ACC112 (cell line): ENCODE results near the gene MAP3K2.
A peak's percentile ranks its signal among the peaks of the same experiment; 100 is the strongest.

Experiments
- H2AFZ ChIP-seq: fragments of 200-600 bp; sonication (generic); one replicate; pipeline ENCODE4 v1.6.0; 2017; ENCODE audit warnings: antibody characterized with exemption, low read length; ENCODE audit not compliant: unreplicated experiment
- H3K27ac ChIP-seq: fragments of 200-600 bp; sonication (generic); 2 replicates; pipeline ENCODE4 v1.5.1; 2014; ENCODE audit warnings: low read depth, mild to moderate bottlenecking, antibody characterized with exemption, low read length, moderate library complexity
- H3K27me3 ChIP-seq: fragments of 200-600 bp; sonication (generic); 2 replicates; pipeline ENCODE4 v1.6.1; 2014; ENCODE audit warnings: mild to moderate bottlenecking, antibody characterized with exemption, low read length, moderate library complexity, mixed read lengths; ENCODE audit not compliant: insufficient read depth
- H3K36me3 ChIP-seq: fragments of 200-600 bp; sonication (generic); 2 replicates; pipeline ENCODE4 v1.6.1; 2016; ENCODE audit warnings: mild to moderate bottlenecking, antibody characterized with exemption, low read length, moderate library complexity, mixed read lengths; ENCODE audit not compliant: insufficient read depth
- H3K4me1 ChIP-seq: fragments of 200-600 bp; sonication (generic); one replicate; pipeline ENCODE4 v1.6.1; 2016; ENCODE audit warnings: low read length, mixed read lengths; ENCODE audit not compliant: insufficient read depth, unreplicated experiment, control insufficient read depth
- H3K4me3 ChIP-seq: fragments of 200-600 bp; sonication (generic); 2 replicates; pipeline ENCODE4 v1.5.1; 2014; ENCODE audit warnings: mild to moderate bottlenecking, low read depth, low read length
- H3K79me2 ChIP-seq: fragments of 200-600 bp; sonication (generic); one replicate; pipeline ENCODE4 v1.6.0; 2016; ENCODE audit warnings: low read length; ENCODE audit not compliant: control insufficient read depth, unreplicated experiment, insufficient read depth

MAP3K2 gene

DNA sequence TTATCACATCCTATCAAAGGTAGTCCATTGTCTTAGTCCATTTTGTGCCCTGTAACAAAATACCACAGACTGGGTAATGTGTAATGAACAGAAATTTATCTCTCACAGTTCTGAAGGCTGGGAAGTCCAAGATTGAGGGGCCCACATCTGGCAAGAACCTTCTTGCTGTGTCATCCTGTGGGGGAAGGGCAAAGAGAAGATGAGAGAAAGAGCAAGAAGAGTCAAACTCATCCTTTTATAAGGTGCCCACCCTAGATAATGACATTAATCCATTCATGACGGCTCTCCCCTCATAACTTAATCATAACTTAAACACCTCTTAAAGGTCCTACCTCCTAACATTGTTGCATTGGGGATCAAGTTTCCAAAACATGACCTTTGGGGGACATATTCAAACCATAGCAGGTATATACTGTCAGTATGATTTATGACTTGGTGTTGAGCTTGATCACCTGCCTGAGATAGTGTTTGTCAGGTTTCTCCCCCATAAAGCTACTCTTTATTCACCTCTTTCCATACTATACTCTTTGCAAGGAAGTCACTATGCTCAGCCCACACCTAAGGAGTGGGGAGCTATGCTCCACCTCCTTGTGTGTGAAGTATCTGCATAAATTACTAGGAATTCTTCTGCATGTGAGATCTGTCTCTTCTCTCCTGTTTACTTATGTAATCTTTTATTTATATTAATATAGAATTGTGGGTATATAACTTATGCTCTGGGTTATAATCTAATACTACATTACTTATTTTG is 5.2 kb upstream of the MAP3K2 start:
- H3K27me3 ChIP-seq = no peaks in the 10 kb centered on the region
- peak overlapping the region; percentile 72 for H3K27ac ChIP-seq
- H3K36me3 ChIP-seq = peaks cover 3% of the 10 kb centered on the region; the same call in 1 of the 2 replicates

DNA sequence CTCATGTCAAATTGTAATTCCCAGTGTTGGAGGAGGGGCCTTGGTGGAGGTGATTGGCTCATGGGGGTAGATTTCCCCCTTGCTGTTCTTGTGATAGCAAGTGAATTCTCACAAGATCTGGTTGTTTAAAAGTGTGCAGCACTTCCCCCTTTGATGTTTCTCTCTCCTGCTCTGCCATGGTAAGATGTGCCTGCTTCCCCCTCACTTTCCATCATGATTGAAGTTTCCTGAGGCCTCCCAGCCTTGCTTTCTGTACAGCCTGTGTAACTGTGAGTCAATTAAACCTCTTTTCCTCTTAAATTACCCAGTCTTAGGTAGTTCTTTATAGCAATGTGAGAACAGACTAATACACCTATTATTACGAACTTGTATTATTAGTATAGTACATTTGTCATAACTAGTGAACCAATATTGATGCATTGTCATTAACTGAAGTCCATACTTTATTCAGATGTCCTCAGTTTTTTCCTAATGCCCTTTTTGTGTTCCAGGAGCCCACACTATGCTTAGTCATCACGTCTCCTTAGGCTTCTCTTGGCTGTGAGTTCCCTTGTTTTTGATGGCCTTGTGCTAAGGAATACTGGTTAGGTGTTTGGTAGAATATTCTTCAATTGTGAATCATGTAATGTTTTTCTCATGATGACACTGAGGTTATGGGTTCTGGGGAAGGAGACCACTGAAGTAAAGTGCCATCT is 4.5 kb upstream of the MAP3K2 start:
- Histone ChIP-seq H3K27me3 (no peaks in the 10 kb centered on the region), H3K4me1 (peaks cover 24% of the 10 kb centered on the region), H3K36me3 (peaks cover 3% of the 10 kb centered on the region; the same call in 1 of the 2 replicates), H3K27ac (peak overlapping the region; percentile 72), H2AFZ (peak overlapping the region; percentile 6), H3K79me2 (peaks cover 3% of the 10 kb centered on the region), H3K4me3 (no peak overlapping the region)

More for the DNA sequence above, 5.2 kb upstream of the MAP3K2 start:
- no peak overlapping the region for H2AFZ ChIP-seq
- no peak overlapping the region for H3K4me3 ChIP-seq
- peaks cover 28% of the 10 kb centered on the region for H3K4me1 ChIP-seq
- H3K79me2 ChIP-seq = no peaks in the 10 kb centered on the region

DNA sequence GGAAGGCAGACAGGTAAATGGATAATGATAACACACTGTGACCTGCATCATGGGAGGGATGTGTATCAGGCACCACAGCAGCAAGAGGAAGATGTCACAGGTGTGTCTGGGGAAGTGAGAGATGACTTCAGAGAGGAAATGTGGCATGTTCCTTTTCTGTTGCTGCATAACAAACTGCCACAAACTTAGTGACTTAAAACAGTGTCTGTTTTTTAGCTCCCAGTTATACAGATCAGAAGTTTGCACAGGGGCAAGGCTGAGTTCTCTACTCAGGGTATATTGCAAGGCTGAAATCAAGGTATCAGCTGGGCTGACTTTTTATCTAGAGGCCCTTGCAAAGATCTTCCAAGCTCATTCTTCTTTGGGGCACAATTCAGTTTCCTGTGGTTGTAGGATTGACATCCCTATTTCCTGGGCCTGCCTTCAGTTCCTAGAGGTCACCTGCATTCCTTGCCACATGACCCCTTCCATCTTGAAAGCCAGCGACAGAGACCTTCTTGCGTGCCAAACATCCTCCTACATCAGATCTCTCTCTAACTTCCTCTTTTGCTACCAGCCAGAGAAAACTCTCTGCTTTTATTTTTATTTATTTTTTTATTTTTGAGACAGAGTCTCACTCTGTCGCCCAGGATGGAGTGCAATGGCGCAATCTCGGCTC is 2.1 kb upstream of the MAP3K2 start:
- Histone ChIP-seq H3K36me3 (peaks cover 3% of the 10 kb centered on the region; the same call in 1 of the 2 replicates), H3K27me3 (no peaks in the 10 kb centered on the region), H3K27ac (no peak overlapping the region), H3K4me3 (no peak overlapping the region), H3K79me2 (peaks cover 25% of the 10 kb centered on the region), H2AFZ (no peak overlapping the region), H3K4me1 (peaks cover 33% of the 10 kb centered on the region)

DNA sequence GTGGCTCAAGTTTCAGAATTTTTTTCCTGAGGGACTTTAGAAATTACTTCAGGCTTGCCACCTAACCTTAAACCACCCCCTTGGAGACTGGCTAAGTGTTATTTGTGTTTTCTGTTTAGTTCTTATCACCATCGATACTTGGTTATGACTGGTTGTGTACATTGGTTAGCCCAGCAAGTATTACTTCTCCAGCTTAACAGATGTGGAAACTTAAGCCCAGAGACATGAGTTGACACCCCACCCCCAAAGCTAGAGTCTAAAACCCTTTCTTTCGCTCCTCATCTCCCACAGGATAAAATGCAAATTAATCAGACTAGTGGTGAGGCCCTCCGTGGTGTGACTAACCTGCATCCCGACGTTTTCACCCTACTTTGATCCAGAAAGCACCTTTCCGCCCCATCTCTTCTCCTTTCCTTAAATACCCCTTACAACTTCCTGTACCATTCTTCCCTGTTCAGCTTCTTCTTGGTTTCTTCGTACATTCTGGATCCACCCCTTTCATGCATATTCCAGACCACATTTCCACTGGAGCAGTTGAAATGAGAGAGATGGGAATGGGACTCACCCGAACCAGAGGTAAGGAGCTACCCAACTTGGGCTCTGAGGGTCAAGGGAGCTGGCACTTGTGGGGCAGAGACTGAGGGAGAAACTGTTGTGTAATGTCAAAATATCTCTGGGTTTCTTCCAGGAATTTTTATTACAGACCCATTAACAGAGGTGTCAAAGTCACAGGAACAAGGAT is 819 bp upstream of the MAP3K2 start:
- peak overlapping the region; percentile 66; the same call in 1 of the 2 replicates for H3K27ac ChIP-seq
- peaks cover 2% of the 10 kb centered on the region; the same call in 1 of the 2 replicates for H3K36me3 ChIP-seq
- no peaks in the 10 kb centered on the region for H3K27me3 ChIP-seq
- peak overlapping the region; percentile 85 for H2AFZ ChIP-seq
- H3K4me3 ChIP-seq = peak overlapping the region; percentile 85
- peaks cover 35% of the 10 kb centered on the region for H3K79me2 ChIP-seq
- peaks cover 41% of the 10 kb centered on the region for H3K4me1 ChIP-seq

DNA sequence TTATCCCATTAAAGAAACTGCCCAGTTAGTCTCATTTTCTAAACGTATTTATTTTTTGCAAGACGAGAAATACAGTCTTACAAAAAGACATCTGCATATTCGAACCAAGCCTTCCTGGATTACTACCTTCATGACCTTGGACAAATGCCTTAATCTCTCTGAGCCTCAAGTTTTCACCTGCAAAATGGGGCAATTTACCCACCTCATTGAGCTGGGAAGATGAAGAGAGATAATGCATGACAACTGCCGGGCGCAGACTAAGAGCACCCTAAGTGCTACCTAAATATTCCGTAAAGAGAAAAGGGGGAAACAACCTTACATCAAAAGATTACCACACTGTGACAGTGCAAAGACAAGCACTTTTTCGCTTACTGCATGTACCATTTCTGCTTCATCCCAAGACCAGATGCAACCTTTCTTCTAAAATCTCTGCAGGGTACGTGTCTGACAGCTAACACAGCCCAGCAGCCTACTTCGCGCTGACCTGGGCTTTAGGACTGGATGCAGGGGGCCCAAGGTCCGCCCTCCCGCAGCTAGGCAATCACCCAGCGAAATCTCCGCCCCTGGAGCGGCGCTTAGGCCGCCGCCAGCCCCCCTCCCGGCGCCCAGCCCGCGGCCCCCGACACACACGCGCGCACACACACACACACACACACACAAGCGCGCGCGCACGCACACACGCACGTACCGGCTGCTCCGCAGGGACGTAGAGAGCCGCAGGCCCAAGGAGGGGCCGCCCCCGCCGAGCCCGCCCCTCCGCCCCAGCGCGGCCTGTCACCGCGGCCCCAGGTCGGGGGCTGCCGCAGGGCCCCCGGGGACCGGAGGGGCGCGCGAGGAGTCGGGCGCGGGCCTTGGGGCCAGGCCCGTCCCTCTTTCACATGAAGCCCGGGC is 766 bp downstream of the MAP3K2 start:
- H3K79me2 ChIP-seq = peaks cover 51% of the 10 kb centered on the region
- no peaks in the 10 kb centered on the region for H3K36me3 ChIP-seq
- peaks cover 31% of the 10 kb centered on the region for H3K4me1 ChIP-seq
- H2AFZ ChIP-seq = peak overlapping the region; percentile 85
- H3K27ac ChIP-seq = peak overlapping the region; percentile 97
- no peaks in the 10 kb centered on the region for H3K27me3 ChIP-seq
- H3K4me3 ChIP-seq = peak overlapping the region; percentile 86

DNA sequence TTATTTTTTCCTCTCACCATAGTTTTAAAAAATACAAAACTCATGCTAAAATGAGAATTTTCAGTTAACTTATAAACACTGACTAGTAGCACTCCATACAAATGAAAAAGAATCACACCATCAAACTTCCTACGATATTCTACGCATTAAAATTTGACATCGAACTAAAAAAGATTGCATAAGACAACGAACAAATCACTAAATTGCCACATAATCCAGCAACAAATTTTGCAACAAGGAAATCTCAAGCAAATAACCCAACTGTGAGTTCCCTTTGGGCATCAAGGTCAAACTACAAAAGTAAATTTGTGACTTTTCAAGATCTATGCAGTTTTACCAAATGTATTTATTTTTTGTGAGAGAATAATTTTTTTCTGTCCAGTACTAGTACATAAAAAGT is 1.5 kb downstream of the MAP3K2 start:
- peaks cover 37% of the 10 kb centered on the region for H3K4me1 ChIP-seq

DNA sequence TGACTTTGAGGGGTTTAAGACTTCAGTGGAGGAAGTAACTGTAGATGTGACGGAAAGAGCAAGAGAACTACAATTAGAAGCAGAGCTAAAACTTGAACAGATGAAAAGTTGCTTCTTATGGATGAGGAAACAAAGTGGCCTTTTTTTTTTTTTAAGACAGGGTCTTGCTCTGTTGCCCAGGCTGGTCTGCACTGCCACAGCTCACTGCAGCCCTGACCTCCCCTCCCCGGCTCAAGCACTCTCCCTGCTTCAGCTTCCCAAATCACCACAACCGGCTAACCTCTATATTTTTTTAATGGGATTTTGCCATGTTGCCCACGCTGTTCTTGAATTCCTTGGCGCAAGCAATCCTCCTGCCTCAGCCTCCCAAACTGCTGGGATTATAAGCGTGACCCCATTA is 3.2 kb downstream of the MAP3K2 start:
- Histone ChIP-seq H3K36me3 (no peaks in the 10 kb centered on the region), H2AFZ (no peak overlapping the region), H3K27ac (no peak overlapping the region), H3K27me3 (no peaks in the 10 kb centered on the region), H3K4me3 (no peak overlapping the region), H3K79me2 (peaks cover 75% of the 10 kb centered on the region), H3K4me1 (peaks cover 37% of the 10 kb centered on the region)

More for the DNA sequence above, 1.5 kb downstream of the MAP3K2 start:
- Histone ChIP-seq H3K36me3 (no peaks in the 10 kb centered on the region), H3K27ac (peak overlapping the region; percentile 97), H3K27me3 (no peaks in the 10 kb centered on the region), H3K79me2 (peaks cover 59% of the 10 kb centered on the region), H3K4me3 (peak overlapping the region; percentile 86), H2AFZ (no peak overlapping the region)

DNA sequence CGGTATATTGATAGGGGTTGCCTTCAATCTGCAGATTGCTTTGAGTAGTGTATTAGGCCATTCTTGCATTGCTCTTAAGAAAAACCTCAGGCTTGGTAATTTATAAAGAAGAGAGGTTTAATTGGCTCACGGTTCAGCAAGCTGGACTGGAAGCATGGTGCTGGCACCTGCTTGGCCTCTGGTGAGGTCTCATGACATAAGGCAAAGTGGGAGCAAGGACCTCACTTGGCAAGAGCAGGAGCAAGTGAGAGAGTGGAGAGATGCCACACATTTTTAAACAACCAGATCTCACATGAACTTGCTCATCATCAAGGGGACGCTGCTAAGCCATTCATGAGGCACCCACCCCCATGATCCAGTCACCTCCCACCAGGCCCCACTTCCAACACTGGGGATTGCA is 4.9 kb downstream of the MAP3K2 start:
- Histone ChIP-seq H3K4me1 (peaks cover 27% of the 10 kb centered on the region), H3K36me3 (no peaks in the 10 kb centered on the region), H3K4me3 (no peak overlapping the region), H3K27ac (no peak overlapping the region), H2AFZ (no peak overlapping the region), H3K27me3 (no peaks in the 10 kb centered on the region), H3K79me2 (peaks cover 89% of the 10 kb centered on the region)

DNA sequence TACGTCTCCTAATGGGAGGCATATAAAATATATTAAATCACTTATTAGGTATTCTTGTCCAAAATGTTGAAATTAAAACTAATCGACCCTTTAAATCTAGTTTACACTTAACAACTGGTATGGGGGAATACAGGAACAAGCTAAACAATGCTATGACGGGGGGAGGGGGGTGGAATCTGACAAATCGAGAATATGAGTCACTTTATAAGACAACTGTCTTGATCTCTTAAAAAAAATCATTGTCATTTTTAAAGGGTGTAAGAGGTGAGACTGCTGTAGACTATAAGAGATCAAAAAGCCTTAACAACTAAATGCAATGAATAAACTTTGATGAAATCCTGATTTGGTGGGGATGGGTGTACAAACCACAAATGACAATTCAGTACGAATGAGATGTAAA is 6.0 kb downstream of the MAP3K2 start:
- H3K4me1 ChIP-seq = peaks cover 27% of the 10 kb centered on the region
- no peak overlapping the region for H3K4me3 ChIP-seq
- no peaks in the 10 kb centered on the region for H3K27me3 ChIP-seq
- H3K36me3 ChIP-seq = peaks cover under 1% of the 10 kb centered on the region
- no peak overlapping the region for H2AFZ ChIP-seq
- no peak overlapping the region for H3K27ac ChIP-seq
- H3K79me2 ChIP-seq = peaks cover 92% of the 10 kb centered on the region
